Activated CD4-positive, alpha-beta T cell treated with anti-CD3 and anti-CD28 coated beads for 36 hours (primary cell): ENCODE results near the gene YPEL4. TPM values are rescaled to one million over a fixed set of nuclear protein-coding genes. Genes with fewer than 3 reads are reported as not detected.

Experiments
- ATAC-seq: fragments of 200-7000 bp; cut with Tn5 transposase; one replicate; pipeline ENCODE4 v1.10.0; 2021; ENCODE audit warnings: mild to moderate bottlenecking, moderate library complexity
- CTCF ChIA-PET: fragments of 350-600 bp; sonication (Branson Sonifier 250); formaldehyde crosslinking; loops from one replicate; lab custom pipeline; 2021; ENCODE audit warnings: antibody characterized with exemption; lab: Charles Lee
- POLR2A ChIA-PET: fragments of 350-600 bp; sonication (Branson Sonifier 250); formaldehyde crosslinking; loops from one replicate; lab custom pipeline; 2021; ENCODE audit warnings: antibody characterized with exemption, inconsistent platforms; lab: Charles Lee
- DNase-seq: peaks from one replicate; pipeline ENCODE4 v3.0.0-alpha.2; 2020
- H3K27ac Mint-ChIP-seq: one replicate; pipeline ENCODE4 v1.8.0; 2021; ENCODE audit warnings: mixed read lengths
- H3K27me3 Mint-ChIP-seq: one replicate; pipeline ENCODE4 v1.8.0; 2021; ENCODE audit warnings: mixed read lengths
- H3K36me3 Mint-ChIP-seq: one replicate; pipeline ENCODE4 v1.8.0; 2021; ENCODE audit warnings: low read depth, mixed read lengths
- H3K4me1 Mint-ChIP-seq: one replicate; pipeline ENCODE4 v1.8.0; 2021; ENCODE audit warnings: mixed read lengths
- H3K4me3 Mint-ChIP-seq: one replicate; pipeline ENCODE4 v1.8.0; 2021; ENCODE audit warnings: mild to moderate bottlenecking, moderate library complexity, mixed read lengths
- H3K9me3 Mint-ChIP-seq: one replicate; pipeline ENCODE4 v1.8.0; 2021; ENCODE audit warnings: low read depth, mixed read lengths
- intact Hi-C, 2 experiments: fragments of 100-400 bp; cut with DNase I in 1 of 2; cut with micrococcal nuclease in 1 of 2; formaldehyde crosslinking; loops; one replicate each; pipeline versions ENCODE4 v1.14.2 to v1.15.1; 2022 to 2024; cut with DNase I, micrococcal nuclease
- total RNA-seq, 2 experiments: library from RNA; stranded (reverse); gene quantifications; one replicate each; pipeline ENCODE4 v1.2.3, GENCODE V29; 2021

The YPEL4 gene
- total RNA-seq, 2 experiments from 2014 or later, result 0.43 to 0.47 TPM

- Mint-ChIP-seq H3K4me1 (no peaks in the 10 kb centered on the region), H3K36me3 (no peaks in the 10 kb centered on the region), H3K27me3 (peaks cover 5% of the 10 kb centered on the region), H3K4me3 (no peak overlapping the region), H3K9me3 (peaks cover 2% of the 10 kb centered on the region), H3K27ac (no peak overlapping the region)
- no peak for DNase-seq
- intact Hi-C loops, result no loop called here
- ChIA-PET CTCF (interaction anchor here (0.6 to 0.9 kb wide), 3 partner anchors 23 to 902 kb away, joined by 3 to 5 read pairs (median 3); partner anchors contain the start of gene UBE2L6), POLR2A (no interaction called here)
- no peak for ATAC-seq
These were observed 35.4 kb downstream of the YPEL4 start for GRCh38 chr11:57614234-57614772.

- Mint-ChIP-seq H3K4me1 (no peaks in the 10 kb centered on the region), H3K27ac (no peak overlapping the region), H3K4me3 (no peak overlapping the region), H3K36me3 (no peaks in the 10 kb centered on the region), H3K27me3 (no peaks in the 10 kb centered on the region), H3K9me3 (no peaks in the 10 kb centered on the region)
- POLR2A ChIA-PET, result no interaction called here
- DNase-seq, result no peak
- CTCF ChIA-PET, result interaction anchor here (0.6 to 1.6 kb wide), 4 partner anchors 31 to 811 kb away, joined by 3 to 9 read pairs (median 4); no protein-coding TSS in a partner anchor
- intact Hi-C loops, result no loop called here
- ATAC-seq, result no peak
These were observed 39.5 kb downstream of the YPEL4 start for GRCh38 chr11:57610170-57610569.

- CTCF ChIA-PET, result interaction anchor here (0.7 to 0.8 kb wide), 3 partner anchors 16 to 1990 kb away, joined by 3 read pairs; no protein-coding TSS in a partner anchor
- Mint-ChIP-seq H3K4me1 (no peaks in the 10 kb centered on the region), H3K9me3 (no peaks in the 10 kb centered on the region), H3K27me3 (no peaks in the 10 kb centered on the region), H3K4me3 (no peak overlapping the region), H3K36me3 (no peaks in the 10 kb centered on the region), H3K27ac (no peak overlapping the region)
- ATAC-seq (no peak), DNase-seq (no peak)
- intact Hi-C loops, result no loop called here
- POLR2A ChIA-PET, result no interaction called here
These were observed 44.7 kb downstream of the YPEL4 start for GRCh38 chr11:57605028-57605420.

GRCh38 chr11:57604296-57605027 lies 45.2 kb downstream of the YPEL4 start:
- no peak for ATAC-seq
- no peaks in the 10 kb centered on the region for H3K9me3 Mint-ChIP-seq
- intact Hi-C loops, result no loop called here
- peaks cover 5% of the 10 kb centered on the region for H3K27me3 Mint-ChIP-seq
- H3K36me3 Mint-ChIP-seq, result no peaks in the 10 kb centered on the region
- H3K4me3 Mint-ChIP-seq, result no peak overlapping the region
- POLR2A ChIA-PET, result no interaction called here
- CTCF ChIA-PET, result interaction anchor here (0.5 to 0.8 kb wide), 6 partner anchors 9 to 1991 kb away, joined by 3 read pairs; partner anchors contain the start of gene UBE2L6
- H3K4me1 Mint-ChIP-seq, result no peaks in the 10 kb centered on the region
- no peak for DNase-seq
- no peak overlapping the region for H3K27ac Mint-ChIP-seq

- H3K4me3 Mint-ChIP-seq, result no peak overlapping the region
- H3K9me3 Mint-ChIP-seq, result no peaks in the 10 kb centered on the region
- H3K27me3 Mint-ChIP-seq, result peaks cover 22% of the 10 kb centered on the region
- H3K27ac Mint-ChIP-seq, result no peak overlapping the region
- intact Hi-C loops, result no loop called here
- DNase-seq (no peak), ATAC-seq (no peak)
- ChIA-PET POLR2A (interaction anchor here (0.5 kb wide), 1 partner anchor 755 kb away, joined by 3 read pairs; no protein-coding TSS in a partner anchor), CTCF (no interaction called here)
- H3K4me1 Mint-ChIP-seq, result peaks cover 4% of the 10 kb centered on the region
- H3K36me3 Mint-ChIP-seq, result no peaks in the 10 kb centered on the region
These were observed 48.4 kb downstream of the YPEL4 start for GRCh38 chr11:57601297-57601696.

- POLR2A ChIA-PET, result no interaction called here
- no peaks in the 10 kb centered on the region for H3K9me3 Mint-ChIP-seq
- no peaks in the 10 kb centered on the region for H3K36me3 Mint-ChIP-seq
- no peak overlapping the region for H3K27ac Mint-ChIP-seq
- intact Hi-C loops, result no loop called here
- ATAC-seq (no peak), DNase-seq (no peak)
- peaks cover 4% of the 10 kb centered on the region for H3K4me1 Mint-ChIP-seq
- CTCF ChIA-PET, result interaction anchor here (1.2 kb wide), 1 partner anchor 45 kb away, joined by 4 read pairs; no protein-coding TSS in a partner anchor
- H3K4me3 Mint-ChIP-seq, result no peak overlapping the region
- H3K27me3 Mint-ChIP-seq, result peaks cover 22% of the 10 kb centered on the region
These were observed 50.3 kb downstream of the YPEL4 start for GRCh38 chr11:57599381-57599780.

GRCh38 chr11:57598831-57599155 lies 50.9 kb downstream of the YPEL4 start:
- Mint-ChIP-seq H3K27me3 (peaks cover 22% of the 10 kb centered on the region), H3K4me1 (peaks cover 4% of the 10 kb centered on the region), H3K27ac (no peak overlapping the region), H3K36me3 (no peaks in the 10 kb centered on the region), H3K9me3 (no peaks in the 10 kb centered on the region), H3K4me3 (no peak overlapping the region)
- ChIA-PET POLR2A (no interaction called here), CTCF (interaction anchor here (0.9 to 1.2 kb wide), 2 partner anchors 45 to 141 kb away, joined by 4 read pairs; no protein-coding TSS in a partner anchor)
- intact Hi-C loops, result no loop called here
- no peak for ATAC-seq
- DNase-seq, result no peak

GRCh38 chr11:57597916-57598830 lies 51.5 kb downstream of the YPEL4 start:
- ChIA-PET CTCF (interaction anchor here (0.9 to 1.2 kb wide), 2 partner anchors 46 to 141 kb away, joined by 4 read pairs; no protein-coding TSS in a partner anchor), POLR2A (no interaction called here)
- Mint-ChIP-seq H3K36me3 (no peaks in the 10 kb centered on the region), H3K27ac (no peak overlapping the region), H3K4me1 (peaks cover 4% of the 10 kb centered on the region), H3K9me3 (no peaks in the 10 kb centered on the region), H3K4me3 (no peak overlapping the region), H3K27me3 (peaks cover 22% of the 10 kb centered on the region)
- no peak for ATAC-seq
- DNase-seq, result no peak
- intact Hi-C loops, result no loop called here

GRCh38 chr11:57597461-57597915 lies 52.2 kb downstream of the YPEL4 start, which contains the start of gene SERPING1:
Gene SERPING1 (plus strand): TSS chr11:57597685. CDS start chr11:57598271, 586 bp downstream.
- ATAC-seq, result no peak
- no peaks in the 10 kb centered on the region for H3K36me3 Mint-ChIP-seq
- H3K9me3 Mint-ChIP-seq, result no peaks in the 10 kb centered on the region
- intact Hi-C loops, result no loop called here
- H3K27ac Mint-ChIP-seq, result no peak within 1 kb of the TSS
- H3K27me3 Mint-ChIP-seq, result peaks cover 22% of the 10 kb centered on the region
- no peak within 1 kb of the TSS for H3K4me3 Mint-ChIP-seq
- no peak for DNase-seq
- POLR2A ChIA-PET, result no interaction called here
- H3K4me1 Mint-ChIP-seq, result peaks cover 4% of the 10 kb centered on the region
- CTCF ChIA-PET, result interaction anchor here (0.9 kb wide), 1 partner anchor 16 kb away, joined by 3 read pairs; no protein-coding TSS in a partner anchor

- Mint-ChIP-seq H3K27ac (no peak overlapping the region), H3K9me3 (no peaks in the 10 kb centered on the region), H3K27me3 (peaks cover 22% of the 10 kb centered on the region), H3K4me3 (no peak overlapping the region), H3K4me1 (peaks cover 4% of the 10 kb centered on the region), H3K36me3 (no peaks in the 10 kb centered on the region)
- ChIA-PET POLR2A (no interaction called here), CTCF (interaction anchor here (0.6 to 1.8 kb wide), 5 partner anchors 8 to 45 kb away, joined by 3 to 6 read pairs (median 4); partner anchors contain the start of gene UBE2L6)
- intact Hi-C loops, result no loop called here
- ATAC-seq (no peak), DNase-seq (no peak)
These were observed 53.3 kb downstream of the YPEL4 start for GRCh38 chr11:57596266-57596885.
